Endothelial cell of umbilical vein (primary cell): ENCODE measurements around the gene RAB36. TPM values are rescaled to one million over a fixed set of nuclear protein-coding genes. Genes with fewer than 3 reads are reported as not detected.

Source experiments
- BruUV-seq: library from RNA; stranded (reverse); fragments of 400-500 nt; replicated peaks from 2 replicates; lab custom pipeline; 2021; lab: Mats Ljungman, UMichigan
- CTCF ChIA-PET: fragments of 300-600, 350-600 bp; sonication (Branson Sonifier 250); formaldehyde crosslinking; loops from one replicate; lab custom pipeline; 2021; ENCODE audit warnings: antibody characterized with exemption, inconsistent platforms; lab: Charles Lee
- POLR2A ChIA-PET: fragments of 300-600, 350-600 bp; sonication (Branson Sonifier 250); formaldehyde crosslinking; loops from one replicate; lab custom pipeline; 2021; ENCODE audit warnings: antibody characterized with exemption, inconsistent platforms; lab: Charles Lee
- DNase-seq: peaks from one replicate; pipeline ENCODE4 v3.0.0-alpha.2; 2011; ENCODE audit warnings: low read depth, low spot score
- FAIRE-seq: peaks from 2 replicates; lab custom pipeline; 2011; peaks lifted over from hg19 to GRCh38; lab: Jason Lieb, UNC
- H2AFZ ChIP-seq: 2 replicates; pipeline ENCODE4 v1.6.0; 2012; ENCODE audit warnings: low read depth, low read length, control low read depth, inconsistent platforms
- H3K27ac ChIP-seq: 2 replicates; pipeline ENCODE4 v1.5.1; 2011; ENCODE audit warnings: low read depth, mild to moderate bottlenecking, control low read depth, low read length, moderate library complexity; ENCODE audit not compliant: insufficient read depth
- H3K27me3 ChIP-seq, 2 experiments: 2 replicates each; pipeline versions ENCODE4 v1.6.0 to v1.6.1; 2011; ENCODE audit warnings: low read length in 2 of 2, mixed read lengths in 1 of 2; ENCODE audit not compliant: control insufficient read depth in 2 of 2, insufficient read depth in 2 of 2
- H3K36me3 ChIP-seq, 2 experiments: 2 replicates in 1 of 2; 3 replicates in 1 of 2; pipeline ENCODE4 v1.5.1; 2011; ENCODE audit warnings: low read length in 2 of 2, mild to moderate bottlenecking in 1 of 2, moderate library complexity in 1 of 2; ENCODE audit not compliant: control insufficient read depth in 2 of 2, insufficient read depth in 2 of 2; ENCODE audit errors: extremely low read depth in 1 of 2
- H3K4me1 ChIP-seq: 3 replicates; pipeline ENCODE4 v1.5.1; 2011; ENCODE audit warnings: mild to moderate bottlenecking, low read length; ENCODE audit not compliant: control insufficient read depth, insufficient read depth; ENCODE audit errors: extremely low read depth
- H3K4me2 ChIP-seq: 2 replicates; pipeline ENCODE4 v1.6.1; 2011; ENCODE audit warnings: low read length, control low read depth, mixed read lengths; ENCODE audit not compliant: insufficient read depth
- H3K4me3 ChIP-seq, 3 experiments: fragments of 200-600 bp in 1 of 3; sonication (generic), shearing (Covaris generic) in 1 of 3; replicated peaks in 1 of 3; 2 replicates each; pipeline ENCODE4 v1.5.1; 2011 to 2016; ENCODE audit warnings: control low read depth in 3 of 3, low read length in 3 of 3, mild to moderate bottlenecking in 2 of 3, inconsistent platforms in 1 of 3, low read depth in 1 of 3, moderate library complexity in 1 of 3; ENCODE audit not compliant: insufficient read depth in 1 of 3
- H3K79me2 ChIP-seq: 2 replicates; pipeline ENCODE4 v1.6.0; 2012; ENCODE audit warnings: low read length, inconsistent platforms; ENCODE audit not compliant: control insufficient read depth, insufficient read depth
- H3K9ac ChIP-seq: replicated peaks from 2 replicates; pipeline ENCODE3; 2011; ENCODE audit warnings: low read length, control low read depth; ENCODE audit not compliant: insufficient read depth; ENCODE audit errors: extremely low read depth
- H3K9me1 ChIP-seq: replicated peaks from 3 replicates; pipeline ENCODE4 v1.6.0; 2011; ENCODE audit warnings: mild to moderate bottlenecking, low read length; ENCODE audit not compliant: control insufficient read depth, insufficient read depth; ENCODE audit errors: extremely low read depth
- H3K9me3 ChIP-seq: replicated peaks from 2 replicates; pipeline ENCODE4 v1.5.1; 2012; ENCODE audit warnings: low read length, inconsistent platforms; ENCODE audit not compliant: control insufficient read depth, insufficient read depth
- H4K20me1 ChIP-seq: replicated peaks from 2 replicates; pipeline ENCODE3; 2011; ENCODE audit warnings: mild to moderate bottlenecking, low read length; ENCODE audit not compliant: control insufficient read depth, insufficient read depth; ENCODE audit errors: extremely low read depth
- EZH2 ChIP-seq: IDR thresholded peaks from 2 replicates; pipeline ENCODE4 v1.6.1; 2012; ENCODE audit warnings: borderline replicate concordance, low read depth, mild to moderate bottlenecking, moderate library complexity, low read length, inconsistent platforms; ENCODE audit not compliant: severe bottlenecking
- GATA2 ChIP-seq: IDR thresholded peaks from 2 replicates; pipeline ENCODE4 v1.7.0; 2011; ENCODE audit warnings: low read depth, mild to moderate bottlenecking, moderate library complexity, mixed read lengths, low read length; ENCODE audit not compliant: insufficient read length, insufficient read depth
- JUN ChIP-seq: IDR thresholded peaks from 2 replicates; pipeline ENCODE4 v1.6.1; 2011; ENCODE audit warnings: borderline replicate concordance, low read depth; ENCODE audit not compliant: insufficient read length, insufficient read depth
- MYC ChIP-seq: IDR thresholded peaks from one replicate; pipeline ENCODE4 v1.6.1; 2011; ENCODE audit warnings: mild to moderate bottlenecking, low read depth, low read length
- POLR2A ChIP-seq: IDR thresholded peaks from 2 replicates; pipeline ENCODE4 v1.6.1; 2012; ENCODE audit warnings: low read depth, mild to moderate bottlenecking, control low read depth, low read length
- POLR2AphosphoS5 ChIP-seq: IDR thresholded peaks from 2 replicates; pipeline ENCODE4 v1.6.1; 2012; ENCODE audit warnings: low read depth, mild to moderate bottlenecking, control low read depth, low read length, moderate library complexity; ENCODE audit not compliant: insufficient read depth
- dilution Hi-C: fragments of 300-500 bp; cut with MboI; formaldehyde crosslinking; loops from one replicate; pipeline ENCODE4 v1.15.0; 2019; ENCODE audit warnings: low sequenced_read_pairs; ENCODE audit not compliant: extremely low pct_ligation_motif_present
- intact Hi-C: fragments of 100-400 bp; cut with micrococcal nuclease; formaldehyde crosslinking; loops from one replicate; pipeline ENCODE4 v1.10.0; 2022
- polyA plus RNA-seq, 4 experiments: library from polyadenylated mRNA; depleted of rRNA in 3 of 4; stranded (reverse) in 3 of 4; unstranded in 1 of 4; fragments of >200 nt; gene quantifications; 2 replicates each; pipeline versions ENCODE4 v1.2.1 to v1.2.3, GENCODE V29; 2011 to 2012; ENCODE audit warnings: missing spikeins in 1 of 4
- total RNA-seq: library from RNA; stranded (reverse); gene quantifications from 2 replicates; pipeline ENCODE4 v1.2.3, GENCODE V29; 2021
- TF ChIP-seq, protein P1 (sequence below), 2 donors: IDR thresholded peaks; 1 replicate in 1 of 2; 2 replicates in 1 of 2; pipeline ENCODE4 v1.5.1; 2011; ENCODE audit warnings: low read length in 2 of 2, mild to moderate bottlenecking in 2 of 2, moderate library complexity in 2 of 2, control low read depth in 1 of 2, inconsistent platforms in 1 of 2, low read depth in 1 of 2; ENCODE audit not compliant: insufficient read depth in 1 of 2; ENCODE audit errors: extremely low read depth in 1 of 2

RAB36 gene
- total and polyA plus RNA-seq, 2 donors (not counting 3 experiments of a cell fraction or from before 2014, with no cell fraction given): 2.7 to 3.1 TPM

DNA sequence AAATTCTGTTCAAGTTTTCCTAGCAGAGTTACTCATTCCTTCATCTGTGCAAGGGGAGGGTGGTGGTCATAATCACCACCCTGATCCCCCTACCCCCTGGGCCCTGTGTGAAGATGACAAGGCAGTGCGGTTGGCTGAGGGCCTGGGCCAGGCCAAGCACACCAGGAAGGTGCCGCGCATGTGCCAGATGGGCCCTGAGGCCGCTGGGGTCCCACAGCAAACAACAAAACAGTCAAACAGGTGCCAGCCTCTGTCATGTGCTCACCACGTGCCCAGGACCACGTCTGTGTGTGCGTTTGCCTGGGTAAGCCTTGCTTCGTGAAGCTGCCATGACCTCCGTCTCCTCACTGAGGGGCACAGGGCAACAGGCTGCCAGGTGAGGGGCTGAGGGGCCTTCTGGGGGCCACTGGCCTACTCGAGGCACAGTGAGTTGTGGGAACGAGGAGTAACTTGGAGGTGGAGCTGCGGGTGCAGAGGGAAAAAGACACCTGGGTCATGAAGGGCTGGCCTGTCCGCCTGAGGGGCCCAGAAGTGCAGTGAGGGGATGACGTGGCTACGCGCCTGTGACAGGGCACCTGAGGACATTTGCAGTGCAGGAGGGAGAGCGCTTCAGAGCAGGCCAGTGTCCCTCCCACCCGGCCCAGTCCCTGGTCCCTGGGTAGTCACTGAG, 29.3 kb upstream of the RAB36 start:
- CTCF ChIA-PET: interaction anchor here (1.0 to 2.5 kb wide), 3 partner anchors 12 to 267 kb away, joined by 3 to 7 read pairs (median 3); no protein-coding TSS in a partner anchor

More for the DNA sequence above, 29.3 kb upstream of the RAB36 start:
- H3K9me1 ChIP-seq: no peaks in the 10 kb centered on the region
- H3K9ac ChIP-seq: no peak overlapping the region
- H3K9me3 ChIP-seq: no peaks in the 10 kb centered on the region
- TF ChIP-seq, protein P1, sequence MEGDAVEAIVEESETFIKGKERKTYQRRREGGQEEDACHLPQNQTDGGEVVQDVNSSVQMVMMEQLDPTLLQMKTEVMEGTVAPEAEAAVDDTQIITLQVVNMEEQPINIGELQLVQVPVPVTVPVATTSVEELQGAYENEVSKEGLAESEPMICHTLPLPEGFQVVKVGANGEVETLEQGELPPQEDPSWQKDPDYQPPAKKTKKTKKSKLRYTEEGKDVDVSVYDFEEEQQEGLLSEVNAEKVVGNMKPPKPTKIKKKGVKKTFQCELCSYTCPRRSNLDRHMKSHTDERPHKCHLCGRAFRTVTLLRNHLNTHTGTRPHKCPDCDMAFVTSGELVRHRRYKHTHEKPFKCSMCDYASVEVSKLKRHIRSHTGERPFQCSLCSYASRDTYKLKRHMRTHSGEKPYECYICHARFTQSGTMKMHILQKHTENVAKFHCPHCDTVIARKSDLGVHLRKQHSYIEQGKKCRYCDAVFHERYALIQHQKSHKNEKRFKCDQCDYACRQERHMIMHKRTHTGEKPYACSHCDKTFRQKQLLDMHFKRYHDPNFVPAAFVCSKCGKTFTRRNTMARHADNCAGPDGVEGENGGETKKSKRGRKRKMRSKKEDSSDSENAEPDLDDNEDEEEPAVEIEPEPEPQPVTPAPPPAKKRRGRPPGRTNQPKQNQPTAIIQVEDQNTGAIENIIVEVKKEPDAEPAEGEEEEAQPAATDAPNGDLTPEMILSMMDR (IDR thresholded peaks at IDR 0.05; ENCODE audit: extremely low read depth in 1 of 2, insufficient read depth in 1 of 2, low read depth in 1 of 2, low read length in 2 of 2): no peak
- TF ChIP-seq GATA2: no peak
- no peak for TF ChIP-seq EZH2
- no peak for TF ChIP-seq POLR2AphosphoS5
- TF ChIP-seq POLR2A: no peak
- no peak for TF ChIP-seq JUN
- TF ChIP-seq MYC: no peak
- no peak overlapping the region for H3K4me3 ChIP-seq
- DNase-seq: no peak
- dilution Hi-C loops (no loop called here), intact Hi-C loops (no loop called here)
- no peak for FAIRE-seq
- no peaks in the 10 kb centered on the region for H3K36me3 ChIP-seq
- H4K20me1 ChIP-seq: no peaks in the 10 kb centered on the region
- BruUV-seq: no TSS peak
- no peaks in the 10 kb centered on the region for H3K27me3 ChIP-seq
- H3K4me1 ChIP-seq: no peaks in the 10 kb centered on the region
- no peaks in the 10 kb centered on the region for H3K79me2 ChIP-seq
- no peak overlapping the region for H2AFZ ChIP-seq
- POLR2A ChIA-PET: no interaction called here
- no peak overlapping the region for H3K4me2 ChIP-seq
- H3K27ac ChIP-seq: no peak overlapping the region
